SK-N-SH treated with all-trans-retinoic acid at 6 μM for 48 hours (cell line): ENCODE data around the gene GLI3.

Source experiments
- ATAC-seq: fragments of 200-7000 bp; cut with Tn5 transposase; 3 replicates; pipeline ENCODE4 v1.9.1; 2020; ENCODE audit warnings: mild to moderate bottlenecking, moderate library complexity
- ARNTL ChIP-seq: fragments of 450-650 bp; formaldehyde crosslinking; IDR thresholded peaks from 2 replicates; pipeline ENCODE4 v1.5.0; 2020; ENCODE audit warnings: low read depth, mild to moderate bottlenecking, moderate library complexity, borderline replicate concordance
- BACH2 ChIP-seq: fragments of 250-450 bp; sonication (Bioruptor Pico); IDR thresholded peaks from 2 replicates; pipeline ENCODE4 v1.9.0; 2021; ENCODE audit warnings: mild to moderate bottlenecking, borderline replicate concordance
- CSDC2 ChIP-seq: fragments of 250-450 bp; sonication (Bioruptor Pico); IDR thresholded peaks from 2 replicates; pipeline ENCODE4 v1.5.0; 2020; ENCODE audit warnings: mild to moderate bottlenecking, moderate library complexity
- ESRRG ChIP-seq: fragments of 250-450 bp; sonication (Bioruptor Pico); IDR thresholded peaks from 2 replicates; pipeline ENCODE4 v1.6.1; 2021; ENCODE audit warnings: mild to moderate bottlenecking
- GLIS3 ChIP-seq: fragments of 250-450 bp; sonication (Bioruptor Pico); IDR thresholded peaks from 2 replicates; pipeline ENCODE4 v1.5.0; 2020; ENCODE audit warnings: mild to moderate bottlenecking, moderate library complexity
- ISL1 ChIP-seq: fragments of 250-450 bp; sonication (Bioruptor Pico); IDR thresholded peaks from 2 replicates; pipeline ENCODE4 v2.1.2; 2022; ENCODE audit warnings: mild to moderate bottlenecking, moderate library complexity
- OSR1 ChIP-seq: fragments of 250-450 bp; sonication (Bioruptor Pico); IDR thresholded peaks from 2 replicates; pipeline ENCODE4 v1.8.0; 2022; ENCODE audit warnings: moderate library complexity, mild to moderate bottlenecking, inconsistent platforms
- PPARA ChIP-seq: fragments of 250-450 bp; sonication (Bioruptor Pico); IDR thresholded peaks from 2 replicates; pipeline ENCODE4 v1.5.0; 2020; ENCODE audit warnings: mild to moderate bottlenecking, borderline replicate concordance
- RARB ChIP-seq: fragments of 250-450 bp; sonication (Bioruptor Pico); IDR thresholded peaks from 2 replicates; pipeline ENCODE4 v1.8.0; 2021; ENCODE audit warnings: mild to moderate bottlenecking, moderate library complexity
- SNAI2 ChIP-seq: fragments of 250-450 bp; sonication (Bioruptor Pico); IDR thresholded peaks from 2 replicates; pipeline ENCODE4 v1.5.0; 2020; ENCODE audit warnings: mild to moderate bottlenecking, moderate library complexity
- TCF4 ChIP-seq: fragments of 250-450 bp; sonication (Bioruptor Pico); IDR thresholded peaks from 2 replicates; pipeline ENCODE4 v1.8.0; 2021; ENCODE audit warnings: mild to moderate bottlenecking, moderate library complexity, borderline replicate concordance
- TOX ChIP-seq: fragments of 250-450 bp; sonication (Bioruptor Pico); IDR thresholded peaks from 2 replicates; pipeline ENCODE4 v1.8.0; 2021; ENCODE audit warnings: mild to moderate bottlenecking, moderate library complexity, borderline replicate concordance
- ZC3H10 ChIP-seq: fragments of 250-450 bp; sonication (Bioruptor Pico); IDR thresholded peaks from 2 replicates; pipeline ENCODE4 v1.5.1; 2021; ENCODE audit warnings: mild to moderate bottlenecking, moderate library complexity
- ZFP3 ChIP-seq: fragments of 250-450 bp; sonication (Bioruptor Pico); IDR thresholded peaks from 2 replicates; pipeline ENCODE4 v1.5.0; 2020; ENCODE audit warnings: mild to moderate bottlenecking, moderate library complexity
- ZNF565 ChIP-seq: fragments of 450-650 bp; formaldehyde crosslinking; conservative IDR thresholded peaks from 2 replicates; pipeline ENCODE4 v1.5.0; 2020; ENCODE audit warnings: low read depth, mild to moderate bottlenecking, moderate library complexity
- ZNF70 ChIP-seq: fragments of 450-650 bp; formaldehyde crosslinking; IDR thresholded peaks from 2 replicates; pipeline ENCODE4 v1.5.0; 2020; ENCODE audit warnings: mild to moderate bottlenecking, moderate library complexity
- ZNF8 ChIP-seq: fragments of 450-650 bp; formaldehyde crosslinking; IDR thresholded peaks from 2 replicates; pipeline ENCODE4 v1.5.0; 2020; ENCODE audit warnings: mild to moderate bottlenecking, moderate library complexity
- TF ChIP-seq, protein P1 (sequence below): fragments of 250-450 bp; sonication (Bioruptor Pico); IDR thresholded peaks from 2 replicates; pipeline ENCODE4 v1.5.0; 2020; ENCODE audit warnings: mild to moderate bottlenecking, moderate library complexity
- TF ChIP-seq, protein P2 (sequence below): fragments of 250-450 bp; sonication (Bioruptor Pico); IDR thresholded peaks from 2 replicates; pipeline ENCODE4 v1.5.1; 2020; ENCODE audit warnings: low read depth, mild to moderate bottlenecking, moderate library complexity
- TF ChIP-seq, protein P3 (sequence below): fragments of 250-450 bp; sonication (Bioruptor Pico); IDR thresholded peaks from 2 replicates; pipeline ENCODE4 v1.8.0; 2020; ENCODE audit warnings: mild to moderate bottlenecking, moderate library complexity, borderline replicate concordance
- TF ChIP-seq, protein P4 (sequence below): fragments of 250-450 bp; sonication (Bioruptor Pico); IDR thresholded peaks from 2 replicates; pipeline ENCODE4 v1.5.1; 2021; ENCODE audit warnings: mild to moderate bottlenecking, moderate library complexity

The GLI3 gene

DNA sequence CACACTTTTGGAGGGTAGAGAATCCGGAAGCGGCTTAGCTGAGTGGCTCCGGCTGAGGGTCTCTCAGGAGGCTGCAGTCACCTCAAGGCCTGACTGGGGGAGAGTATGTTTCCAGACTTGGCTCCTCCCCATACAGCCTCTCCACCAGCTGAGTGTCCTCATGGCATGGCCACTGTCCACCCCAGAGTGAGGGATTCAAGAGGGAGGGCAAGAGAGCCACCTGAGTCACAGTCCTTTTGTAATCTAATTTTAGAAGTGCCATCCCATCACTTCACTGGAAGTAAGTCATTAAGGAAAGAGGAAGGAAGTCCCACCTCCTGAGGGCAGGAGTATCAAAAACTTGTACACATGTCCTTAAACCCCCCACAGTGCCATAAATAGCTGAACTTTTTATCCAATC is 134.0 kb downstream of the GLI3 start (continued):
- TF ChIP-seq, protein P1, sequence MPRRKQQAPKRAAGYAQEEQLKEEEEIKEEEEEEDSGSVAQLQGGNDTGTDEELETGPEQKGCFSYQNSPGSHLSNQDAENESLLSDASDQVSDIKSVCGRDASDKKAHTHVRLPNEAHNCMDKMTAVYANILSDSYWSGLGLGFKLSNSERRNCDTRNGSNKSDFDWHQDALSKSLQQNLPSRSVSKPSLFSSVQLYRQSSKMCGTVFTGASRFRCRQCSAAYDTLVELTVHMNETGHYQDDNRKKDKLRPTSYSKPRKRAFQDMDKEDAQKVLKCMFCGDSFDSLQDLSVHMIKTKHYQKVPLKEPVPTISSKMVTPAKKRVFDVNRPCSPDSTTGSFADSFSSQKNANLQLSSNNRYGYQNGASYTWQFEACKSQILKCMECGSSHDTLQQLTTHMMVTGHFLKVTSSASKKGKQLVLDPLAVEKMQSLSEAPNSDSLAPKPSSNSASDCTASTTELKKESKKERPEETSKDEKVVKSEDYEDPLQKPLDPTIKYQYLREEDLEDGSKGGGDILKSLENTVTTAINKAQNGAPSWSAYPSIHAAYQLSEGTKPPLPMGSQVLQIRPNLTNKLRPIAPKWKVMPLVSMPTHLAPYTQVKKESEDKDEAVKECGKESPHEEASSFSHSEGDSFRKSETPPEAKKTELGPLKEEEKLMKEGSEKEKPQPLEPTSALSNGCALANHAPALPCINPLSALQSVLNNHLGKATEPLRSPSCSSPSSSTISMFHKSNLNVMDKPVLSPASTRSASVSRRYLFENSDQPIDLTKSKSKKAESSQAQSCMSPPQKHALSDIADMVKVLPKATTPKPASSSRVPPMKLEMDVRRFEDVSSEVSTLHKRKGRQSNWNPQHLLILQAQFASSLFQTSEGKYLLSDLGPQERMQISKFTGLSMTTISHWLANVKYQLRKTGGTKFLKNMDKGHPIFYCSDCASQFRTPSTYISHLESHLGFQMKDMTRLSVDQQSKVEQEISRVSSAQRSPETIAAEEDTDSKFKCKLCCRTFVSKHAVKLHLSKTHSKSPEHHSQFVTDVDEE (CRISPR knock-in tag) = no peak
- TF ChIP-seq GLIS3 (CRISPR knock-in tag) (no peak), ZC3H10 (CRISPR knock-in tag) (no peak), ZNF70 (CRISPR knock-in tag) (no peak), ARNTL (CRISPR knock-in tag) (no peak), ZNF565 (CRISPR knock-in tag) (no peak)
- TF ChIP-seq, protein P2, sequence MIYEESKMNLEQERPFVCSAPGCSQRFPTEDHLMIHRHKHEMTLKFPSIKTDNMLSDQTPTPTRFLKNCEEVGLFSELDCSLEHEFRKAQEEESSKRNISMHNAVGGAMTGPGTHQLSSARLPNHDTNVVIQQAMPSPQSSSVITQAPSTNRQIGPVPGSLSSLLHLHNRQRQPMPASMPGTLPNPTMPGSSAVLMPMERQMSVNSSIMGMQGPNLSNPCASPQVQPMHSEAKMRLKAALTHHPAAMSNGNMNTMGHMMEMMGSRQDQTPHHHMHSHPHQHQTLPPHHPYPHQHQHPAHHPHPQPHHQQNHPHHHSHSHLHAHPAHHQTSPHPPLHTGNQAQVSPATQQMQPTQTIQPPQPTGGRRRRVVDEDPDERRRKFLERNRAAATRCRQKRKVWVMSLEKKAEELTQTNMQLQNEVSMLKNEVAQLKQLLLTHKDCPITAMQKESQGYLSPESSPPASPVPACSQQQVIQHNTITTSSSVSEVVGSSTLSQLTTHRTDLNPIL (CRISPR knock-in tag) = no peak

DNA sequence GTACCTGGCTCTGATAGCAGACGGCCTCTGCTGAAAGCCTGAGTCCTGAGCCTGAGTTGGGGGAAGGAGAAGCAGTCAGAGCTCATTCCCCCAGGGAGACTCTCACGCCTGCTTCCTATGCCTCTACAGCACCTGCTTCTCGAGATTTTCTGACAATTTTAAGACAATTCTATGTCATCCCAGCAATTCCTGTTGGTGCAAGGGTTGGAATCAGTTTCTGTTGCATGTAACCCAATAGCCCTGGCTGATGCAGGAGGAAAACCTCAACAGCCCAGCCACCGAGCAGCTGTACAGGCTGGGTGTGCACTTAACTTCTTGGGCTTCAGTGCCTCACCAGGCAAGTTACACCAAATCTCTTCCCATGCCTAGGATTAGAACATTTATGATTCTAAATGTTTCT is 134.7 kb downstream of the GLI3 start:
- no peak for ATAC-seq
- TF ChIP-seq, protein P1 (CRISPR knock-in tag) = no peak
- TF ChIP-seq ZNF8 (CRISPR knock-in tag) (no peak), ARNTL (CRISPR knock-in tag) (no peak), ZFP3 (CRISPR knock-in tag) (no peak), SNAI2 (CRISPR knock-in tag) (no peak), ESRRG (CRISPR knock-in tag) (no peak), ZNF70 (CRISPR knock-in tag) (no peak), BACH2 (CRISPR knock-in tag) (no peak), PPARA (CRISPR knock-in tag) (no peak), TOX (CRISPR knock-in tag) (no peak), ZNF565 (CRISPR knock-in tag) (no peak), CSDC2 (no peak), ZC3H10 (CRISPR knock-in tag) (no peak), OSR1 (CRISPR knock-in tag) (no peak)
- TF ChIP-seq, protein P3, sequence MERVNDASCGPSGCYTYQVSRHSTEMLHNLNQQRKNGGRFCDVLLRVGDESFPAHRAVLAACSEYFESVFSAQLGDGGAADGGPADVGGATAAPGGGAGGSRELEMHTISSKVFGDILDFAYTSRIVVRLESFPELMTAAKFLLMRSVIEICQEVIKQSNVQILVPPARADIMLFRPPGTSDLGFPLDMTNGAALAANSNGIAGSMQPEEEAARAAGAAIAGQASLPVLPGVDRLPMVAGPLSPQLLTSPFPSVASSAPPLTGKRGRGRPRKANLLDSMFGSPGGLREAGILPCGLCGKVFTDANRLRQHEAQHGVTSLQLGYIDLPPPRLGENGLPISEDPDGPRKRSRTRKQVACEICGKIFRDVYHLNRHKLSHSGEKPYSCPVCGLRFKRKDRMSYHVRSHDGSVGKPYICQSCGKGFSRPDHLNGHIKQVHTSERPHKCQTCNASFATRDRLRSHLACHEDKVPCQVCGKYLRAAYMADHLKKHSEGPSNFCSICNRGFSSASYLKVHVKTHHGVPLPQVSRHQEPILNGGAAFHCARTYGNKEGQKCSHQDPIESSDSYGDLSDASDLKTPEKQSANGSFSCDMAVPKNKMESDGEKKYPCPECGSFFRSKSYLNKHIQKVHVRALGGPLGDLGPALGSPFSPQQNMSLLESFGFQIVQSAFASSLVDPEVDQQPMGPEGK = no peak
- TF ChIP-seq, protein P4, sequence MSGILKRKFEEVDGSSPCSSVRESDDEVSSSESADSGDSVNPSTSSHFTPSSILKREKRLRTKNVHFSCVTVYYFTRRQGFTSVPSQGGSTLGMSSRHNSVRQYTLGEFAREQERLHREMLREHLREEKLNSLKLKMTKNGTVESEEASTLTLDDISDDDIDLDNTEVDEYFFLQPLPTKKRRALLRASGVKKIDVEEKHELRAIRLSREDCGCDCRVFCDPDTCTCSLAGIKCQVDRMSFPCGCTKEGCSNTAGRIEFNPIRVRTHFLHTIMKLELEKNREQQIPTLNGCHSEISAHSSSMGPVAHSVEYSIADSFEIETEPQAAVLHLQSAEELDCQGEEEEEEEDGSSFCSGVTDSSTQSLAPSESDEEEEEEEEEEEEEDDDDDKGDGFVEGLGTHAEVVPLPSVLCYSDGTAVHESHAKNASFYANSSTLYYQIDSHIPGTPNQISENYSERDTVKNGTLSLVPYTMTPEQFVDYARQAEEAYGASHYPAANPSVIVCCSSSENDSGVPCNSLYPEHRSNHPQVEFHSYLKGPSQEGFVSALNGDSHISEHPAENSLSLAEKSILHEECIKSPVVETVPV (CRISPR knock-in tag) = no peak

DNA sequence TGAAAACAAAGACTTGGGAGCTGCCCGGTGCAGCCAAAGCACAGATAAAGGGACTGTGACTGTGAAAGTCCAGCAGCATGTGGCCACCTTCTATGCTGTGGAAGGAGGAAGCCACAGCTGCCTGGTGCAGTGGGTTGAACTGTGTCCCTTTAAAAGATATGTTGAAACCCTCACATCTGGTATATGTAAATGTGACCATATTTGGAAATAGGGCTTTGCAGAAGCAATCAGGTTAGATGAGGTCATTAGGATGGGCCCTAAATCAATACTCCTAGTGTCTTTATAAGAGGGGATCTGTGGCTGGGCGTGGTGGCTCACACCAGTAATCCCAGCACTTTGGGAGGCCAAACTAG is 136.9 kb downstream of the GLI3 start:
- no peak for ATAC-seq
- TF ChIP-seq, protein P3 = no peak
- no peak for TF ChIP-seq OSR1 (CRISPR knock-in tag)
- no peak for TF ChIP-seq ISL1 (CRISPR knock-in tag)
- no peak for TF ChIP-seq RARB
- TF ChIP-seq, protein P2 (CRISPR knock-in tag) = no peak
- TF ChIP-seq ZC3H10 (CRISPR knock-in tag) = no peak
- TF ChIP-seq ZNF565 (CRISPR knock-in tag) = no peak
- TF ChIP-seq, protein P1 (CRISPR knock-in tag) = no peak
- no peak for TF ChIP-seq CSDC2
- TF ChIP-seq TCF4 (CRISPR knock-in tag) = no peak
- TF ChIP-seq TOX (CRISPR knock-in tag) = no peak
